Measurements from ENCODE around the gene C10orf53. TPM values are rescaled to one million over a fixed set of nuclear protein-coding genes. Genes with fewer than 3 reads are reported as not detected.

C10orf53 gene
- total and polyA plus RNA-seq, 2 of the 8 experiments (the other 6 are each of a cell fraction or from before 2014, with no cell fraction given) = not detected

DNA sequence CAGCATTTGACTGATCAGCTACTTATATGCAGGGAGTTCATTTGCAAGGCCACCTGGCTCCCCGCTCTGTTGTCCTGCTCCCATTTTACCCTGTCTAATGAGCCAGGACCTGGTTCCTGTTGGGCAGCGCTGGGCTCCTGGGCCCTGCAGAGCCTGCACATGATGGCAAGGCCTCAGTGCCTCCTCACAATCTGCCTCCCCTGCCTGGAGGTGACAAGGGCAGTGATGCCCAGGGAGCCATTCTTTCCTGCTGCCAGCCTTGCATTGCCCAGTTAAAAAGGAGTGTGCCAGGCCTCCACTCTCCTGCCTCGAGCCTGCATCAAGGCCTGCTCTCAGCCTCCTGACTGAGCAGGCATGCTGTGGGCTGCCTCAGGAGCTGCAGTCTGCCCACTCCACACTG, 37.1 kb upstream of the C10orf53 start:
- no peak for TF ChIP-seq SP2 (IDR thresholded peaks at IDR 0.05; ENCODE audit: low read length)
- TF ChIP-seq TEAD4 (IDR thresholded peaks at IDR 0.05; ENCODE audit: low read depth, low read length) = no peak
- TF ChIP-seq, protein P1, sequence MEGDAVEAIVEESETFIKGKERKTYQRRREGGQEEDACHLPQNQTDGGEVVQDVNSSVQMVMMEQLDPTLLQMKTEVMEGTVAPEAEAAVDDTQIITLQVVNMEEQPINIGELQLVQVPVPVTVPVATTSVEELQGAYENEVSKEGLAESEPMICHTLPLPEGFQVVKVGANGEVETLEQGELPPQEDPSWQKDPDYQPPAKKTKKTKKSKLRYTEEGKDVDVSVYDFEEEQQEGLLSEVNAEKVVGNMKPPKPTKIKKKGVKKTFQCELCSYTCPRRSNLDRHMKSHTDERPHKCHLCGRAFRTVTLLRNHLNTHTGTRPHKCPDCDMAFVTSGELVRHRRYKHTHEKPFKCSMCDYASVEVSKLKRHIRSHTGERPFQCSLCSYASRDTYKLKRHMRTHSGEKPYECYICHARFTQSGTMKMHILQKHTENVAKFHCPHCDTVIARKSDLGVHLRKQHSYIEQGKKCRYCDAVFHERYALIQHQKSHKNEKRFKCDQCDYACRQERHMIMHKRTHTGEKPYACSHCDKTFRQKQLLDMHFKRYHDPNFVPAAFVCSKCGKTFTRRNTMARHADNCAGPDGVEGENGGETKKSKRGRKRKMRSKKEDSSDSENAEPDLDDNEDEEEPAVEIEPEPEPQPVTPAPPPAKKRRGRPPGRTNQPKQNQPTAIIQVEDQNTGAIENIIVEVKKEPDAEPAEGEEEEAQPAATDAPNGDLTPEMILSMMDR (IDR thresholded peaks at IDR 0.05; ENCODE audit: control extremely low read depth in 1 of 3, insufficient read depth in 1 of 3, low read depth in 1 of 3, low read length in 3 of 3) = no peak
- no peak for TF ChIP-seq KDM5A (IDR thresholded peaks at IDR 0.05; ENCODE audit: low read length)
- no peak for TF ChIP-seq BACH1 (IDR thresholded peaks at IDR 0.05; ENCODE audit: low read length)
- TF ChIP-seq HDAC6 (IDR thresholded peaks at IDR 0.05; ENCODE audit: low read depth, low read length) = no peak
- WGBS, 2 experiments (ENCODE audit: extremely low coverage in 1 of 2, insufficient coverage in 1 of 2, insufficient read length in 1 of 2, insufficient replicate concordance in 2 of 2, low coverage in 1 of 2, low lambda C conversion rate in 2 of 2, missing lambda C conversion rate in 1 of 2) = 95% methylated on average over 3 of the region's 3 CpGs; no CpG with 5 or more reads in 1 of the 2 experiments
- no peak for DNase-seq (ENCODE audit: low read depth in 1 of 2, low spot score in 2 of 2)
- Histone ChIP-seq H2AK5ac (ENCODE audit: low read depth, low read length) (no peak overlapping the region), H3K18ac (ENCODE audit: extremely low read depth, low read length) (no peak overlapping the region), H3K27ac (ENCODE audit: low read depth, low read length) (no peak overlapping the region), H3K4me3 (ENCODE audit: extremely low read depth in 1 of 4, insufficient read depth in 2 of 4, low read depth in 3 of 4, low read length in 4 of 4) (no peak overlapping the region), H2BK15ac (ENCODE audit: low read length) (no peak overlapping the region), H4K5ac (ENCODE audit: insufficient read length, low read depth, low read length) (no peak overlapping the region), H3K36me3 (ENCODE audit: control insufficient read depth in 2 of 4, insufficient read depth in 4 of 4, low read length in 3 of 4) (no peaks in the 10 kb centered on the region), H3K79me1 (ENCODE audit: low read depth, low read length) (0 out of 2 replicates have a peak, but pooled peaks cover 2% of the 10 kb centered on the region), H3K23me2 (ENCODE audit: low read depth, low read length) (no peaks in the 10 kb centered on the region), H3K9ac (replicated peaks in 1 of 4; ENCODE audit: extremely low read depth in 1 of 4, low read depth in 3 of 4, low read length in 3 of 4) (no peak overlapping the region), H2BK120ac (replicated peaks; ENCODE audit: low read depth, low read length) (no peak overlapping the region), H3K4me1 (replicated peaks in 1 of 4; ENCODE audit: control insufficient read depth in 3 of 4, insufficient read depth in 4 of 4, low read length in 3 of 4) (no peaks in the 10 kb centered on the region), H2BK12ac (ENCODE audit: low read depth, low read length) (no peak overlapping the region), H3K4me2 (ENCODE audit: insufficient read depth in 1 of 2, low read depth in 2 of 2, low read length in 2 of 2) (no peak overlapping the region), H3K4ac (replicated peaks; ENCODE audit: insufficient read length, low read depth, low read length) (no peak overlapping the region), H2BK20ac (ENCODE audit: low read length) (no peak overlapping the region), H3K56ac (replicated peaks; ENCODE audit: insufficient read length, low read depth, low read length) (no peak overlapping the region), H4K8ac (ENCODE audit: extremely low read depth, insufficient read depth, low read length) (no peak overlapping the region; the same call in 1 of the 2 replicates), H3K27me3 (replicated peaks in 1 of 4; ENCODE audit: control insufficient read depth in 3 of 4, extremely low read depth in 1 of 4, insufficient read depth in 3 of 4, low read length in 3 of 4) (no peaks in the 10 kb centered on the region), H3K79me2 (ENCODE audit: control insufficient read depth in 1 of 2, insufficient read depth in 2 of 2, low read length in 2 of 2) (no peaks in the 10 kb centered on the region), H3K9me3 (ENCODE audit: insufficient read depth in 2 of 2, low read depth in 1 of 2, low read length in 1 of 2) (no peaks in the 10 kb centered on the region), H3K14ac (ENCODE audit: insufficient read length) (no peak overlapping the region), H2BK5ac (ENCODE audit: low read depth, low read length) (no peak overlapping the region), H4K91ac (replicated peaks; ENCODE audit: insufficient read length, low read length) (no peak overlapping the region), H2AFZ (ENCODE audit: low read length) (no peak overlapping the region), H3K23ac (ENCODE audit: insufficient read length) (no peak overlapping the region), H4K20me1 (replicated peaks in 1 of 2; ENCODE audit: control insufficient read depth in 1 of 2, insufficient read depth in 2 of 2, low read length in 2 of 2) (no peaks in the 10 kb centered on the region)
- ChIA-PET CTCF (ENCODE audit: partially characterized antibody) (interaction anchor here (0.9 to 2.1 kb wide), 7 partner anchors 11 to 103 kb away, joined by 3 to 5 read pairs (median 3); no protein-coding TSS in a partner anchor), POLR2A (ENCODE audit: partially characterized antibody) (no interaction called here)
- FAIRE-seq = no peak
